ENCODE results near the gene HMX2. TPM values are rescaled to one million over a fixed set of nuclear protein-coding genes. Genes with fewer than 3 reads are reported as not detected.

The HMX2 gene
- total RNA-seq, 2 donors from 2014 or later = not detected

DNA sequence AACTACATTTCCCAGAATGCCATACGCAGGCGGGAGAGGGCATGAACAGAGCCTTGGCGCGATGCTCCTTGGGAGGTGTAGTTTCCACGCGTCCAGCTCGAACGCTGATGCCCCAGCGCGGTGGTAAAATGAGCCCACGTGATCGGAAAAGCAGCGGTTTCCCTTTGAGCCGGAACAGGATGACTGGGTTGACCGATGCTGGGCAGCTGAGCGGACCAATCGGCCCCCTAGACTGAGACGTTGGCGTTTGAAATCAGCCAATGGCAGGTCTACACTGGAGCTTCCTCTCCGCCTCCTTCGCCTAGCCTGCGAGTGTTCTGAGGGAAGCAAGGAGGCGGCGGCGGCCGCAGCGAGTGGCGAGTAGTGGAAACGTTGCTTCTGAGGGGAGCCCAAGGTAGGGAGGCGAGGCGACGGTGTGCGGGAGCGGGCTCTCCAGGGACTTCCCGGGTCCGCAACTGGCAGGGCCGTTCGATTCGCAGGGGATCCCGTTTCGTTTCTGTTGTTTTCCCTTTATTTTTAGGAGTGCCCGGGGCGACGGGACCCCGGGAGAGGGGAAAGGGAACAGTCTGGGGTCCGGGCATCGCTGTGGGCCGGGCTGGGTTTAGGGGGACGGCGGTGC, 6.3 kb downstream of the HMX2 start, which contains the start of gene BUB3:
Gene BUB3, plus strand, starts transcription at position 311 of the 619 bp plus-strand sequence. CDS start 516 bp downstream, outside the sequence.
- no peaks in the 10 kb centered on the region for H3K9me3 ChIP-seq (ENCODE audit: control insufficient read depth, low read length)
- peak within 1 kb of the TSS; percentile 92 for H3K4me3 ChIP-seq (ENCODE audit: low read length)
- peaks cover 11% of the 10 kb centered on the region for H3K4me1 Mint-ChIP-seq
- H3K27ac ChIP-seq (ENCODE audit: low read depth, low read length) = peak within 1 kb of the TSS; percentile 62
- TF ChIP-seq, protein P1, sequence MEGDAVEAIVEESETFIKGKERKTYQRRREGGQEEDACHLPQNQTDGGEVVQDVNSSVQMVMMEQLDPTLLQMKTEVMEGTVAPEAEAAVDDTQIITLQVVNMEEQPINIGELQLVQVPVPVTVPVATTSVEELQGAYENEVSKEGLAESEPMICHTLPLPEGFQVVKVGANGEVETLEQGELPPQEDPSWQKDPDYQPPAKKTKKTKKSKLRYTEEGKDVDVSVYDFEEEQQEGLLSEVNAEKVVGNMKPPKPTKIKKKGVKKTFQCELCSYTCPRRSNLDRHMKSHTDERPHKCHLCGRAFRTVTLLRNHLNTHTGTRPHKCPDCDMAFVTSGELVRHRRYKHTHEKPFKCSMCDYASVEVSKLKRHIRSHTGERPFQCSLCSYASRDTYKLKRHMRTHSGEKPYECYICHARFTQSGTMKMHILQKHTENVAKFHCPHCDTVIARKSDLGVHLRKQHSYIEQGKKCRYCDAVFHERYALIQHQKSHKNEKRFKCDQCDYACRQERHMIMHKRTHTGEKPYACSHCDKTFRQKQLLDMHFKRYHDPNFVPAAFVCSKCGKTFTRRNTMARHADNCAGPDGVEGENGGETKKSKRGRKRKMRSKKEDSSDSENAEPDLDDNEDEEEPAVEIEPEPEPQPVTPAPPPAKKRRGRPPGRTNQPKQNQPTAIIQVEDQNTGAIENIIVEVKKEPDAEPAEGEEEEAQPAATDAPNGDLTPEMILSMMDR (conservative IDR thresholded peaks at IDR 0.05) = peak; percentile 36
- peaks cover 45% of the 10 kb centered on the region for H3K27me3 Mint-ChIP-seq (ENCODE audit: insufficient read depth)
- H3K4me3 Mint-ChIP-seq = peak within 1 kb of the TSS; percentile 96
- H3K27me3 ChIP-seq (ENCODE audit: control insufficient read depth, insufficient read depth, low read length, poor library complexity, severe bottlenecking) = peaks cover 45% of the 10 kb centered on the region
- H3K36me3 ChIP-seq (ENCODE audit: control insufficient read depth, insufficient read depth, low read length) = peaks cover 38% of the 10 kb centered on the region
- peak; percentile 99 for DNase-seq
- peaks cover 3% of the 10 kb centered on the region for H3K4me1 ChIP-seq (ENCODE audit: control insufficient read depth, insufficient read depth, low read length)
- peak within 1 kb of the TSS; percentile 97 for H3K27ac Mint-ChIP-seq
- H3K9me3 Mint-ChIP-seq = no peaks in the 10 kb centered on the region
- peaks cover 34% of the 10 kb centered on the region for H3K36me3 Mint-ChIP-seq (ENCODE audit: low read depth)
- H3K9ac ChIP-seq (ENCODE audit: extremely low read depth, low read length, poor library complexity, severe bottlenecking) = peak within 1 kb of the TSS; percentile 58
- WGBS, 2 experiments (ENCODE audit: insufficient coverage in 1 of 2, insufficient read length in 1 of 2) = 0 to 1% methylated on average over 19 to 50 of the region's 50 CpGs

DNA sequence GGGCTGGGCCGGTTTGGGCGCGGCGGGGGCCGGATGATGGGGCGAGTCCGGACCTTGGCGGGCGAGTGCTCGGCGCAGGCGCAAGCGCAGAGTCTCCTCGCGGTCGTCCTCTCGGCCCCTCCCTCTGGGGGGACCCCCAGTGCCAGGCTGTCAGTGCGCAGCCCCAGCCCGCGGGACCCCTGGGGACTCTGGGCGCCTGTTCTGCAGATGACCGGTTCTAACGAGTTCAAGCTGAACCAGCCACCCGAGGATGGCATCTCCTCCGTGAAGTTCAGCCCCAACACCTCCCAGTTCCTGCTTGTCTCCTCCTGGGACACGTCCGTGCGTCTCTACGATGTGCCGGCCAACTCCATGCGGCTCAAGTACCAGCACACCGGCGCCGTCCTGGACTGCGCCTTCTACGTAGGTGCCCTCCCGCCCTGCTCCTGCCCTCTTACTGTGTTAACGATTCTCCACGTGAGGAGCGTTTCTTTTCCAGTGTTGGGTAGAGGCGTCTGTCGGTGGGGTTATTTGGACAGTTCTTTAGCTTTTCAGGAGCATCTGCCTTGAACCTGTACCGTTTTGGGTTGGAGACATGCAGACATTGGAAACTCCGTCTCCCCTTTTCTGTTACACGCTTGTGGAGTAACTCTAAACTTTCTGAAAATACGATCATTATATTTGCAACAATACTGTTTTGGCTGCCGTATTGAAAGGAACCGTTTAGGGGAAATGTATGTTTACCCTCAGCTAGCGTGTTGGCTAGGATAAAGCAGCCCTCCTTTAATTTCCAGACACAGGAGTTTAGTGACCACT, 7.0 kb downstream of the HMX2 start:
- Mint-ChIP-seq H3K27me3 (ENCODE audit: insufficient read depth) (peaks cover 39% of the 10 kb centered on the region), H3K36me3 (ENCODE audit: low read depth) (peaks cover 37% of the 10 kb centered on the region), H3K4me1 (peaks cover 11% of the 10 kb centered on the region), H3K9me3 (no peaks in the 10 kb centered on the region), H3K4me3 (peak overlapping the region; percentile 96), H3K27ac (peak overlapping the region; percentile 97)
- peaks cover 41% of the 10 kb centered on the region for H3K36me3 ChIP-seq (ENCODE audit: control insufficient read depth, insufficient read depth, low read length)
- H3K9ac ChIP-seq (ENCODE audit: extremely low read depth, low read length, poor library complexity, severe bottlenecking) = peak overlapping the region; percentile 58
- H3K4me3 ChIP-seq (ENCODE audit: low read length) = peak overlapping the region; percentile 92
- peak overlapping the region; percentile 62 for H3K27ac ChIP-seq (ENCODE audit: low read depth, low read length)
- TF ChIP-seq, protein P1 (conservative IDR thresholded peaks at IDR 0.05) = no peak
- peak; percentile 84 for DNase-seq
- H3K9me3 ChIP-seq (ENCODE audit: control insufficient read depth, low read length) = no peaks in the 10 kb centered on the region
- peaks cover 38% of the 10 kb centered on the region for H3K27me3 ChIP-seq (ENCODE audit: control insufficient read depth, insufficient read depth, low read length, poor library complexity, severe bottlenecking)
- peaks cover 3% of the 10 kb centered on the region for H3K4me1 ChIP-seq (ENCODE audit: control insufficient read depth, insufficient read depth, low read length)
- 5 to 6% methylated on average over 41 to 49 of the region's 49 CpGs for WGBS, 2 experiments (ENCODE audit: insufficient coverage in 1 of 2, insufficient read length in 1 of 2)

DNA sequence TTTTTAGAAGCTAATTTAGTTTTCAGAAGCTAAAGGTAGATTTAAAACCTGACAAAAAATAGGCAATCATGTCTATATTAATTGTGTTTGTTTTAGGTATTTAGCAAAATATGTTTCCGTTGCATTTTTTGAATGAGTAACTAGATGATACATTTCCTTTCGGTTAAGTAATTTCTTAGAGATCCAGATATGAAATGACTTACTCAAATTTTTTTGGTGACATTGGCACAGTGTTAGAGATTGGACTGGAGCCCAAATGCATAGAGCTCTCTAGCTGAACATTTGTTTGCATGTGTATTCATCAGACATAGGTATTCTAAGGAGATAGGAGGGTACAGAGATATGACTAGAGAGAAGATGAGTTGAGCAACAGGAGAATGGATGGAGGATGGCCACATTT, 8.1 kb downstream of the HMX2 start:
- H3K9me3 ChIP-seq (ENCODE audit: control insufficient read depth, low read length) = no peaks in the 10 kb centered on the region
- H3K4me1 ChIP-seq (ENCODE audit: control insufficient read depth, insufficient read depth, low read length) = peaks cover 3% of the 10 kb centered on the region
- Mint-ChIP-seq H3K27ac (no peak overlapping the region), H3K4me3 (no peak overlapping the region), H3K9me3 (no peaks in the 10 kb centered on the region), H3K36me3 (ENCODE audit: low read depth) (peaks cover 43% of the 10 kb centered on the region), H3K27me3 (ENCODE audit: insufficient read depth) (peaks cover 27% of the 10 kb centered on the region), H3K4me1 (peaks cover 8% of the 10 kb centered on the region)
- peaks cover 53% of the 10 kb centered on the region for H3K36me3 ChIP-seq (ENCODE audit: control insufficient read depth, insufficient read depth, low read length)
- DNase-seq = no peak
- peak overlapping the region; percentile 92 for H3K4me3 ChIP-seq (ENCODE audit: low read length)
- TF ChIP-seq, protein P1 (conservative IDR thresholded peaks at IDR 0.05) = no peak
- peaks cover 26% of the 10 kb centered on the region for H3K27me3 ChIP-seq (ENCODE audit: control insufficient read depth, insufficient read depth, low read length, poor library complexity, severe bottlenecking)
- no peak overlapping the region for H3K9ac ChIP-seq (ENCODE audit: extremely low read depth, low read length, poor library complexity, severe bottlenecking)
- WGBS, 2 experiments (ENCODE audit: insufficient coverage in 1 of 2, insufficient read length in 1 of 2) = 99 to 100% methylated on average over 2 of the region's 2 CpGs
- H3K27ac ChIP-seq (ENCODE audit: low read depth, low read length) = no peak overlapping the region

Data from endodermal cell (in vitro differentiated cells).